SU-DHL-6 (cell line): ENCODE results near the gene RGS7.

ENCODE experiments used
- H2AFZ ChIP-seq: fragments of 200-600 bp; sonication (generic); 2 replicates; pipeline ENCODE4 v1.6.1; 2014; ENCODE audit warnings: low read depth, mild to moderate bottlenecking, moderate library complexity, mixed read lengths, antibody characterized with exemption, low read length; ENCODE audit not compliant: severe bottlenecking
- H3F3A ChIP-seq: fragments of 200-600 bp; shearing (Covaris generic); 2 replicates; pipeline ENCODE4 v1.6.0; 2016; ENCODE audit warnings: antibody characterized with exemption, mild to moderate bottlenecking; ENCODE audit not compliant: insufficient read depth
- H3K27ac ChIP-seq: fragments of 200-600 bp; sonication (generic); 2 replicates; pipeline ENCODE4 v1.5.1; 2016; ENCODE audit warnings: low read depth, mild to moderate bottlenecking, low read length, moderate library complexity, mixed read lengths
- H3K27me3 ChIP-seq: fragments of 200-600 bp; sonication (generic), shearing (Covaris generic); 2 replicates; pipeline ENCODE4 v1.6.0; 2014; ENCODE audit warnings: mild to moderate bottlenecking, low read length
- H3K36me3 ChIP-seq: fragments of 200-600 bp; sonication (generic); 2 replicates; pipeline ENCODE4 v1.6.1; 2014; ENCODE audit warnings: mild to moderate bottlenecking, low read length, mixed read lengths
- H3K4me2 ChIP-seq: fragments of 300-600, 200-600 bp; shearing (Covaris generic), sonication (generic); 2 replicates; pipeline ENCODE4 v1.6.0; 2014; ENCODE audit warnings: low read length, low read depth, mild to moderate bottlenecking; ENCODE audit not compliant: poor library complexity, severe bottlenecking
- H3K4me3 ChIP-seq: fragments of 200-600 bp; sonication (generic); 2 replicates; pipeline ENCODE4 v1.5.1; 2014; ENCODE audit warnings: antibody characterized with exemption, low read length, mild to moderate bottlenecking, mixed read lengths; ENCODE audit not compliant: insufficient read depth, poor library complexity, severe bottlenecking
- H3K79me2 ChIP-seq: fragments of 200-600 bp; sonication (generic); 2 replicates; pipeline ENCODE4 v1.6.1; 2014; ENCODE audit warnings: mild to moderate bottlenecking, low read length, moderate library complexity; ENCODE audit not compliant: insufficient read depth
- H3K9ac ChIP-seq: fragments of 200-600 bp; sonication (generic); 2 replicates; pipeline ENCODE4 v1.7.0; 2014; ENCODE audit warnings: mild to moderate bottlenecking, low read length
- H3K9me2 ChIP-seq: fragments of 200-600 bp; sonication (generic); replicated peaks from 2 replicates; pipeline ENCODE4 v1.6.1; 2014; ENCODE audit warnings: low read length; ENCODE audit not compliant: insufficient read depth
- H3K9me3 ChIP-seq: fragments of 200-600 bp; sonication (generic); 2 replicates; pipeline ENCODE4 v1.6.1; 2014; ENCODE audit warnings: low read length, mixed read lengths; ENCODE audit not compliant: insufficient read depth
- H4K20me1 ChIP-seq: fragments of 200-600 bp; sonication (generic); 2 replicates; pipeline ENCODE4 v1.6.1; 2014; ENCODE audit warnings: low read depth, mild to moderate bottlenecking, antibody characterized with exemption, low read length, moderate library complexity, mixed read lengths
- CTCF ChIP-seq: fragments of 200-600 bp; sonication (generic); IDR thresholded peaks from one replicate; pipeline ENCODE4 v1.5.1; 2017; ENCODE audit warnings: antibody characterized with exemption, mild to moderate bottlenecking, low read length, moderate library complexity; ENCODE audit not compliant: insufficient read depth, poor library complexity, severe bottlenecking
- EZH2phosphoT487 ChIP-seq: fragments of 200-600 bp; sonication (generic), shearing (Covaris generic); conservative IDR thresholded peaks from 2 replicates; pipeline ENCODE4 v1.6.1; 2018; ENCODE audit warnings: mild to moderate bottlenecking, antibody characterized with exemption, low read length, moderate library complexity, mixed read lengths

RGS7 gene

GRCh38 chr1:241217516-241217915 lies 139.5 kb downstream of the RGS7 start:
- no peaks in the 10 kb centered on the region for H4K20me1 ChIP-seq

GRCh38 chr1:241215683-241216082 lies 141.3 kb downstream of the RGS7 start:
- Histone ChIP-seq H3K36me3 (no peaks in the 10 kb centered on the region), H2AFZ (no peak overlapping the region), H3K79me2 (no peaks in the 10 kb centered on the region), H3K9ac (no peak overlapping the region), H3K4me2 (no peak overlapping the region), H3F3A (no peaks in the 10 kb centered on the region), H3K9me2 (no peaks in the 10 kb centered on the region), H3K4me3 (no peak overlapping the region), H4K20me1 (no peaks in the 10 kb centered on the region), H3K9me3 (no peaks in the 10 kb centered on the region), H3K27ac (no peak overlapping the region), H3K27me3 (no peaks in the 10 kb centered on the region)
- no peak for TF ChIP-seq EZH2phosphoT487
- no peak for TF ChIP-seq CTCF

More at GRCh38 chr1:241217516-241217915, 139.5 kb downstream of the RGS7 start:
- Histone ChIP-seq H3K9me3 (no peaks in the 10 kb centered on the region), H3K4me2 (no peak overlapping the region), H3K9me2 (no peaks in the 10 kb centered on the region), H3K36me3 (no peaks in the 10 kb centered on the region), H3K27me3 (no peaks in the 10 kb centered on the region), H3K79me2 (no peaks in the 10 kb centered on the region), H3F3A (no peaks in the 10 kb centered on the region), H3K27ac (no peak overlapping the region), H2AFZ (no peak overlapping the region), H3K9ac (no peak overlapping the region), H3K4me3 (no peak overlapping the region)
- TF ChIP-seq CTCF (no peak), EZH2phosphoT487 (no peak)

- Histone ChIP-seq H3K9me3 (no peaks in the 10 kb centered on the region), H3F3A (no peaks in the 10 kb centered on the region), H3K27me3 (no peaks in the 10 kb centered on the region), H3K36me3 (no peaks in the 10 kb centered on the region), H3K4me3 (no peak overlapping the region), H3K9ac (no peak overlapping the region), H3K27ac (no peak overlapping the region), H3K9me2 (no peaks in the 10 kb centered on the region), H2AFZ (no peak overlapping the region), H3K79me2 (no peaks in the 10 kb centered on the region), H3K4me2 (no peak overlapping the region), H4K20me1 (no peaks in the 10 kb centered on the region)
- TF ChIP-seq CTCF (no peak), EZH2phosphoT487 (no peak)
Measured at GRCh38 chr1:241215203-241215602, 141.8 kb downstream of the RGS7 start.
